HCT116 (cell line): ENCODE results near the gene ERC1.

ENCODE experiments used
- CEBPB ChIP-seq: IDR thresholded peaks from 2 replicates; pipeline ENCODE4 v1.6.1; 2012; ENCODE audit warnings: low read depth
- CTCF ChIP-seq, 3 experiments: fragments of 200-600 bp in 1 of 3; sonication (generic) in 1 of 3; IDR thresholded peaks in 2 of 3; conservative IDR thresholded peaks in 1 of 3; 2 replicates each; pipeline ENCODE4 v1.5.1; 2012 to 2017; ENCODE audit warnings: low read depth in 2 of 3, low read length in 2 of 3, antibody characterized with exemption in 1 of 3, borderline replicate concordance in 1 of 3, control low read depth in 1 of 3, mild to moderate bottlenecking in 1 of 3, mixed read lengths in 1 of 3, mixed run types in 1 of 3, moderate library complexity in 1 of 3; ENCODE audit not compliant: insufficient read depth in 1 of 3
- ELF1 ChIP-seq: IDR thresholded peaks from 2 replicates; pipeline ENCODE4 v1.6.1; 2012; ENCODE audit warnings: low read depth, borderline replicate concordance
- EZH2 ChIP-seq: fragments of 200-600 bp; sonication (generic); IDR thresholded peaks from 2 replicates; pipeline ENCODE4 v1.6.1; 2017; ENCODE audit warnings: antibody characterized with exemption, mixed run types
- POLR2AphosphoS5 ChIP-seq: IDR thresholded peaks from 2 replicates; pipeline ENCODE4 v1.6.1; 2011; ENCODE audit warnings: mild to moderate bottlenecking, low read depth, low read length, moderate library complexity
- RAD21 ChIP-seq: IDR thresholded peaks from 2 replicates; pipeline ENCODE4 v1.6.1; 2012; ENCODE audit warnings: low read depth, mild to moderate bottlenecking
- REST ChIP-seq: IDR thresholded peaks from 2 replicates; pipeline ENCODE4 v1.6.1; 2012; ENCODE audit warnings: low read depth
- SP1 ChIP-seq: IDR thresholded peaks from 2 replicates; pipeline ENCODE4 v1.6.1; 2012; ENCODE audit warnings: low read depth
- SRF ChIP-seq: IDR thresholded peaks from 2 replicates; pipeline ENCODE4 v1.6.1; 2012; ENCODE audit warnings: low read depth

DNA sequence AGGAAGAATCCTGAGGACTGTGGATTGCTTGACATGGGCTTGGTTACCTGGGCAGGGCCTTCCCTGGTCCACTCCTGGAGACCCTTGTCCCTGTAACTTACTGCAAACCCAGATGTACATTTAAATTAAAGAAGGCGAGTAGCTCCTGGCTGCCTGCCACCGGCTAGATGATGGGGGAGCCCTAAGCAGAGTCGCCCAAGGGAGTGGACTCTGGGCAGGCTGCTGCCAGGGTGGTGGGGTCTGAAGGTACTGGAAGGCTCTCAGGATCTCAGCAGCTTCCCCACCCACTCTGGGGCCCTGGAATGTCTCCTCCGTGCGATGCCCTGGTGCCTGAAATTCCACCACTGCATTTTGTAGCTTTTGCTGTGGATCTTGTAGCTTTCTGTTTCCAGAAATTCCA is 528.6 kb downstream of the ERC1 start:
- TF ChIP-seq CTCF (IDR thresholded peaks at IDR 0.05 in 2 of 3, conservative IDR thresholded peaks at IDR 0.05 in 1 of 3; ENCODE audit: borderline replicate concordance in 1 of 3, insufficient read depth in 1 of 3, low read depth in 2 of 3, low read length in 2 of 3): no peak
- TF ChIP-seq CEBPB: no peak
- no peak for TF ChIP-seq POLR2AphosphoS5
- TF ChIP-seq RAD21: no peak
- no peak for TF ChIP-seq SRF
- no peak for TF ChIP-seq REST
- TF ChIP-seq EZH2: no peak
- no peak for TF ChIP-seq ELF1
- TF ChIP-seq SP1: no peak
